Sigmoid colon (tissue), 4 donors: ENCODE measurements around the gene ADAMTS19.

Experiments used
- CTCF ChIP-seq, 4 experiments: fragments of 450-650 bp in 3 of 4; fragments of 200-600 bp in 1 of 4; IDR thresholded peaks; one replicate each; pipeline ENCODE4 v1.5.1; 2016 to 2019; ENCODE audit warnings: antibody characterized with exemption in 4 of 4, mild to moderate bottlenecking in 3 of 4, moderate library complexity in 2 of 4
- EP300 ChIP-seq, 4 donors: sonication (generic); formaldehyde crosslinking; IDR thresholded peaks; one replicate each; pipeline ENCODE4 v1.6.1; 2017; ENCODE audit warnings: antibody characterized with exemption in 4 of 4
- POLR2A ChIP-seq, 2 donors: fragments of 450-650 bp; IDR thresholded peaks; one replicate each; pipeline ENCODE4 v1.6.1; 2016; ENCODE audit warnings: antibody characterized with exemption in 2 of 2, mild to moderate bottlenecking in 2 of 2, moderate library complexity in 2 of 2
- POLR2AphosphoS5 ChIP-seq, 4 donors: sonication (generic); formaldehyde crosslinking; IDR thresholded peaks; one replicate each; pipeline ENCODE4 v1.6.1; 2017; ENCODE audit warnings: antibody characterized with exemption in 4 of 4

DNA sequence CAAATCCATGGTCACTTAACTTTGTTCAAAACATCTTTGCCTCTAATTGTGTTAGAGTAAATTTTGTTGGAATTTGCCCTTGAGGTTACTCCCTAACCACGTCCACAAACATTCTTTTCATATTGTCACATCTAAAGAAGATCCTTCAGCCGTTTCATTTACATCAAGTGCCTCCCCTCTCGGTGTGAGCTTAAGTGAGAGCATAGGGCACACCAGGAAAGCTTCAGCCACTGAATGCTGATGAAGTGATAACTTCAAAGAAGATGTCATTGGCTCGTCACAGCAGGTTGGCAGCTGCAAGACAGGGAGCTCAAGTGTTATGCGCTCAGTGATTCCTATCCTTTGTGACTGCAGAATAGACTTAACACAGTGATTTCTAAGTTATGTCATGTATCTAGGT lies 49.6 kb upstream of the ADAMTS19 start:
- no peak for TF ChIP-seq POLR2A (IDR thresholded peaks at IDR 0.05)
- TF ChIP-seq CTCF (IDR thresholded peaks at IDR 0.05) = no peak
- no peak for TF ChIP-seq POLR2AphosphoS5 (IDR thresholded peaks at IDR 0.05)
- no peak for TF ChIP-seq EP300 (IDR thresholded peaks at IDR 0.05)
